ENCODE results near the gene DDX10. TPM values are rescaled to one million over a fixed set of nuclear protein-coding genes. Genes with fewer than 3 reads are reported as not detected.

DDX10 gene
- polyA plus RNA-seq, 1 donor (not counting 4 experiments of a cell fraction or from before 2014, with no cell fraction given) = 32.3 TPM

DNA sequence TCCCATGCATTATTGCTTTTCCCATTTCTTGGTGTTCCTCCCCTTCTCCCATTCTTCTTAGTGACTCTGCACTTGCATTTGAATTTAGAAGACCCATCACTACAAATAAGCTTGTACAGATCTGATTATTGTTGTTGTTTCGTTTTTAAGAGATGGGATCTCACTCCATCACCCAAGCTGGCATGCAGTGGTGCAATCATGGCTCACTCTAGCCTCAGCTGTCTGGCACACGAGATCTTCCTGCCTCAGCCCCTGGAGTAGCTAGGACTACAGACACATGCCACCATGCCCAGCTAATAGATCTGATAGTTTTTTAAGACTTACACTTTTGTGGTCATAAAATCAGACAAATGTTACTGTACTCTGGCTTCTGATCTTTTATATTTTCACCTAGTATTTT, 252.1 kb downstream of the DDX10 start:
- dilution Hi-C loops (cut with MboI; ENCODE audit: extremely low pct_ligation_motif_present, low sequenced_read_pairs) = no loop called here

DNA sequence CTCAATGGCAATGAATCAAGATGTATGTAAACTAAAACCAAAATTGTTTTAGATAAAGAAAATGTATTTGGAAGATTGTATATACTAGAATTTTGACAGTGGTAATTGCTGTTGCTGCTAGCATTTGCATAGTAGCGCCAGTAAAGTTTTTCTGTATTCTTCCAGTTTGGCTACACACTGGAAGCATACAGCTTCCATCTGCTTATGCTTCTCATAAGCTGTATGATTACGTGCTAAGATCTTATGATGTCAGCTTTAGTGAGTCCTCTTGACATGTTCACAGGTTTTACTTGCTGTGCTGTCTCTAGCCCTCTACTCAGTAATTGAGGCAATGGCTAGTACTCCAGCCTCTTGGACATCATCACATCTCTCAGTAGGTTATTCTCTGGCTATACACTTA, 256.3 kb downstream of the DDX10 start:
- Histone ChIP-seq H3K4me1 (ENCODE audit: control insufficient read depth, extremely low read depth, insufficient read depth, low read length) (no peaks in the 10 kb centered on the region), H3K9me3 (ENCODE audit: control insufficient read depth, low read depth, low read length) (no peaks in the 10 kb centered on the region), H3K9ac (ENCODE audit: control insufficient read depth, extremely low read depth, insufficient read depth, low read length) (no peak overlapping the region), H2AFZ (ENCODE audit: control insufficient read depth, low read length) (no peak overlapping the region), H3K36me3 (ENCODE audit: control insufficient read depth in 2 of 2, extremely low read depth in 1 of 2, insufficient read depth in 2 of 2, low read length in 2 of 2) (no peaks in the 10 kb centered on the region), H3K9me1 (ENCODE audit: control insufficient read depth, extremely low read depth, insufficient read depth, low read length) (no peaks in the 10 kb centered on the region), H3K4me2 (ENCODE audit: control insufficient read depth, extremely low read depth, insufficient read depth, low read depth, low read length) (no peak overlapping the region), H3K79me2 (ENCODE audit: control insufficient read depth, insufficient read depth, low read length) (no peaks in the 10 kb centered on the region), H3K27ac (ENCODE audit: control insufficient read depth, insufficient read depth, low read length) (no peak overlapping the region), H4K20me1 (ENCODE audit: control insufficient read depth, extremely low read depth, insufficient read depth, low read length) (no peaks in the 10 kb centered on the region), H3K4me3 (ENCODE audit: control insufficient read depth in 2 of 3, extremely low read depth in 1 of 3, insufficient read depth in 2 of 3, low read depth in 1 of 3, low read length in 3 of 3) (no peak overlapping the region), H3K27me3 (ENCODE audit: control insufficient read depth, extremely low read depth, insufficient read depth, low read length) (no peaks in the 10 kb centered on the region)
- dilution Hi-C loops (cut with MboI; ENCODE audit: extremely low pct_ligation_motif_present, low sequenced_read_pairs) = no loop called here
- TF ChIP-seq EZH2 (IDR thresholded peaks at IDR 0.05; ENCODE audit: low read length) = no peak
- TF ChIP-seq, protein P1, sequence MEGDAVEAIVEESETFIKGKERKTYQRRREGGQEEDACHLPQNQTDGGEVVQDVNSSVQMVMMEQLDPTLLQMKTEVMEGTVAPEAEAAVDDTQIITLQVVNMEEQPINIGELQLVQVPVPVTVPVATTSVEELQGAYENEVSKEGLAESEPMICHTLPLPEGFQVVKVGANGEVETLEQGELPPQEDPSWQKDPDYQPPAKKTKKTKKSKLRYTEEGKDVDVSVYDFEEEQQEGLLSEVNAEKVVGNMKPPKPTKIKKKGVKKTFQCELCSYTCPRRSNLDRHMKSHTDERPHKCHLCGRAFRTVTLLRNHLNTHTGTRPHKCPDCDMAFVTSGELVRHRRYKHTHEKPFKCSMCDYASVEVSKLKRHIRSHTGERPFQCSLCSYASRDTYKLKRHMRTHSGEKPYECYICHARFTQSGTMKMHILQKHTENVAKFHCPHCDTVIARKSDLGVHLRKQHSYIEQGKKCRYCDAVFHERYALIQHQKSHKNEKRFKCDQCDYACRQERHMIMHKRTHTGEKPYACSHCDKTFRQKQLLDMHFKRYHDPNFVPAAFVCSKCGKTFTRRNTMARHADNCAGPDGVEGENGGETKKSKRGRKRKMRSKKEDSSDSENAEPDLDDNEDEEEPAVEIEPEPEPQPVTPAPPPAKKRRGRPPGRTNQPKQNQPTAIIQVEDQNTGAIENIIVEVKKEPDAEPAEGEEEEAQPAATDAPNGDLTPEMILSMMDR (optimal IDR thresholded peaks at IDR 0.05 in 1 of 3, IDR thresholded peaks at IDR 0.05 in 1 of 3, conservative IDR thresholded peaks at IDR 0.05 in 1 of 3; ENCODE audit: extremely low read depth in 1 of 3, insufficient read depth in 2 of 3, low read length in 3 of 3) = no peak
- no peak for DNase-seq (ENCODE audit: low read depth, low spot score)
- no peak for FAIRE-seq

More for the DNA sequence above, 252.1 kb downstream of the DDX10 start:
- H3K36me3 ChIP-seq (ENCODE audit: control insufficient read depth in 2 of 2, extremely low read depth in 1 of 2, insufficient read depth in 2 of 2, low read length in 2 of 2) = no peaks in the 10 kb centered on the region
- TF ChIP-seq EZH2 (IDR thresholded peaks at IDR 0.05; ENCODE audit: low read length) = no peak
- TF ChIP-seq, protein P1 (optimal IDR thresholded peaks at IDR 0.05 in 1 of 3, IDR thresholded peaks at IDR 0.05 in 1 of 3, conservative IDR thresholded peaks at IDR 0.05 in 1 of 3; ENCODE audit: extremely low read depth in 1 of 3, insufficient read depth in 2 of 3, low read length in 3 of 3) = no peak
- no peaks in the 10 kb centered on the region for H4K20me1 ChIP-seq (ENCODE audit: control insufficient read depth, extremely low read depth, insufficient read depth, low read length)
- H2AFZ ChIP-seq (ENCODE audit: control insufficient read depth, low read length) = no peak overlapping the region
- H3K9me1 ChIP-seq (ENCODE audit: control insufficient read depth, extremely low read depth, insufficient read depth, low read length) = no peaks in the 10 kb centered on the region
- no peak overlapping the region for H3K4me3 ChIP-seq (ENCODE audit: control insufficient read depth in 2 of 3, extremely low read depth in 1 of 3, insufficient read depth in 2 of 3, low read depth in 1 of 3, low read length in 3 of 3)
- H3K27ac ChIP-seq (ENCODE audit: control insufficient read depth, insufficient read depth, low read length) = no peak overlapping the region
- no peaks in the 10 kb centered on the region for H3K27me3 ChIP-seq (ENCODE audit: control insufficient read depth, extremely low read depth, insufficient read depth, low read length)
- DNase-seq (ENCODE audit: low read depth, low spot score) (no peak), FAIRE-seq (no peak)
- no peaks in the 10 kb centered on the region for H3K4me1 ChIP-seq (ENCODE audit: control insufficient read depth, extremely low read depth, insufficient read depth, low read length)
- H3K4me2 ChIP-seq (ENCODE audit: control insufficient read depth, extremely low read depth, insufficient read depth, low read depth, low read length) = no peak overlapping the region
- no peak overlapping the region for H3K9ac ChIP-seq (ENCODE audit: control insufficient read depth, extremely low read depth, insufficient read depth, low read length)
- H3K79me2 ChIP-seq (ENCODE audit: control insufficient read depth, insufficient read depth, low read length) = no peaks in the 10 kb centered on the region
- H3K9me3 ChIP-seq (ENCODE audit: control insufficient read depth, low read depth, low read length) = no peaks in the 10 kb centered on the region
